DMS 273 (cell line): ENCODE results near the gene LRRC41.

ENCODE experiments used
- DNase-seq: peaks from one replicate; lab custom pipeline; 2025; ENCODE audit not compliant: unreplicated experiment; lab: John Stamatoyannopoulos, UW

LRRC41 gene

GRCh38 chr1:46288485-46289133, 14.8 kb downstream of the LRRC41 start:
- DNase-seq = no peak

GRCh38 chr1:46285730-46286477, 17.5 kb downstream of the LRRC41 start:
- peak; percentile 96 for DNase-seq

DNA sequence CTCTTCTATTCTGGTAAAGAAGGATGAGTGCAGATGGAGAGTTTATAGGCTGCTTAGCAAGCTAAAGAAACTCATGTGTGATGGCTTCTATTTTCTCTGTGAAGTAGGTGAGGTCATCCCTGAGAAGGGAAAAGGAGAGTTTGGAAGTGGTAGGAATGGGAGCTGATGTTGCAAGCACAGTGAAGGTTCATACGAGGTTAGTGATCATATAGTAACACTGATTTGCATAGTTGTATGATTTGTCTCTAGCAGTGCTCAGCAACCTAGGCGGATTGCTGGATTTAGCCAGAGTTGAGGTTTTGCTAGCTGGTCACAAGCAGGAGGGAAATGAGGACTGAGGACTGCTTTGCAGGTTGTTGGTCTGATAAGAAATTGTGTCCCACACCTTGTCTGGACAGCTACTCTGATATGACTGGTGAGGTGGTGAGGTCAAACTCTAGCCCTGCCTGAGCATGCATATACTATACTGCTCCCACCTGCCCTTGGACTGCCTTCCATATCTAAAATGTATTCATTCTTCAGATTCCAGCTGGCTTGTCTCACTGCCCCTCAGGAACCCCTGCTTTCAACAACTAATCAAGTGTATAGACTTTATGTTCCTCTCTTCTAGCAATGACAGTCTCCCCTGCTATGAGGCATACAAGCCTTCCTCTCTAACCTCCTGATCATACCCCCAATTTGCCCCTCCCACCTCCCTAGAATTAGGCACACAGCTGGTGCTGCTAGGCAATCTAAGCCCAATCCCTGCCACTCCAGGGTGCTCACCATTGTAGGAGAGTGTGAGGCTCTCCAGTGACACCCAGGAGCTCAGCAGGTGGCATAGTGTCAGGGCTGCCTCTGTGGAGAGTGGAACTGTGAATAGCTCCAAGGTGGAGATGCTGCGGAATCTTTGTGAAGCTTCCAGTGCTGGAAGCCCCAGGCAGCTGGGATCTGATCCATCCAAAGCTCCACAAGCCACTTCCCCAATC, 18.5 kb downstream of the LRRC41 start:
- peak; percentile 64 for DNase-seq

DNA sequence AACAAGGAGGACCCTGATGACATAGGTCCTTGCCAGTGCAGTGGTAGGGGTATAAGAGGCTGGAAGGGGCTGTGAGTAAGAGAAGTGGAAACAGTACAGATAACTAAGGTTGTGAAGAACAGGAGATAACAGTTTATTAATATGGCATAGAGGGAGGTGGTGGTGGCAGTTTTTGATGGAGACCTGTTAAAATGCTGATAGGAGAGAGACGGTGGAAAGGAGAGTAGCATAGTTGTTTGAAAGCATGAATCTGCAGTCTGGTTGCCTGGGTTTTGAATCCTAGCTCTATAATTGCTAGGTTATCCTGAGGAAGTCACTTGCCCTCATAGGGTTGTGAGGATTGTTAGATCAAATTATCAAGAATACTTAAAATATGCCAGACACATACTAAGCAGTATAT, 19.4 kb downstream of the LRRC41 start:
- DNase-seq = no peak

DNA sequence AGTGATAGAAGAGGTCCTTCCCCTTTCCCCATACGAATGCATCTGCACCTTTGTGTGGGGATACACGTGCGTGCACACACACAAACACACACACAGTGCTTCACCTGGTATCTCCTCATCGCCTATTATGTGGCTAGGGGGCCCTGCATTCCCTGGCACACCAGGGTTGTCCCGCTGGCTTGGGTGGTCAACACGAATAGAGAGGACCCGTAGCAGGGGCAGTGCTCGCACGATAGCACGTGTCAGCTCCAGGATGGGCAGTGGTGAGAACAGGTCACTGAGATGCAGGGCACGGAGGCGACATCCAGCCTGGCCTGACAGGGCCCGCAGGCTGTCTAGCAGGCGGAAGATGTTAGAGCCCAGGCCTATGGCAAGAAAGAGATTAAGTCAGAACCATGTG, 22.4 kb downstream of the LRRC41 start:
- DNase-seq = no peak

DNA sequence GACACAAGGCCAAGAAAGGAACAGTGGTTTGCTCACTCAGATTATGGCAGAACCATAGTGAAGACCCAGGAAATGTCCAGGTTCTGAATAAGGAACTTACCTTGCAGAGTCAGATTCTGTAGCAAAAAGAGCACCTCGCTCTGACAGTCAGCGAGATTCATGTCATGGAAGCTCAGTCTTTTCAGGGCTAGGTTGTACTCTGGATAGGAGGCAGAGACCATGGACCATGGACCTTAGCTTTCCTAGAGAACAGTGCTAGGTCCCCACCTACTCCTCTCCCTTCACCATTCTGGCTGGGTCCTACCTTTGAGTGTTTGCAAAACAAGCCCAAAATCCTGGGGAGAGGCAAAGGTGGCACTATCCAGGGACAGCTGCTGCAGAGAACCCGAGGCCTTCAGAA, 23.3 kb downstream of the LRRC41 start:
- no peak for DNase-seq

- DNase-seq = no peak
Observed at GRCh38 chr1:46278807-46279206, 24.6 kb downstream of the LRRC41 start.

GRCh38 chr1:46277658-46278373, 25.6 kb downstream of the LRRC41 start:
- DNase-seq = no peak

DNA sequence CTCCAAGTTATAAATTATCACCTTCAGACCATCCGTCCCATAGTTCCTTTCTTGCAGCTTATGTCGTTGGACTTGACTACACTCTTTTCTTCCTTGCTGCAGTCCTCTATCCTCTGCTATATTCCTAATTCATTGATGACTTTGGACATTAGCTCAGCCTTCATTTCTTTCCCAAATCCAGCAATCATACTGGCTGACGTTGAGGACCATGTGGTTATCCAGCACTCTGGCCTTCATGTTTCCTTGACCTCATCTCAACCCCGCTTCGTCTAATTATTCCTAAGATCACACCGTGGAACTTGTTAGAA, 28.4 kb downstream of the LRRC41 start:
- no peak for DNase-seq

- DNase-seq = peak; percentile 29
Observed at GRCh38 chr1:46274225-46275029, 29.0 kb downstream of the LRRC41 start.

- no peak for DNase-seq
Observed at GRCh38 chr1:46268578-46268977, 34.8 kb downstream of the LRRC41 start.

- DNase-seq = no peak
Observed at GRCh38 chr1:46263146-46263545, 40.3 kb downstream of the LRRC41 start.

- no peak for DNase-seq
Observed at GRCh38 chr1:46262508-46262907, 40.9 kb downstream of the LRRC41 start.

DNA sequence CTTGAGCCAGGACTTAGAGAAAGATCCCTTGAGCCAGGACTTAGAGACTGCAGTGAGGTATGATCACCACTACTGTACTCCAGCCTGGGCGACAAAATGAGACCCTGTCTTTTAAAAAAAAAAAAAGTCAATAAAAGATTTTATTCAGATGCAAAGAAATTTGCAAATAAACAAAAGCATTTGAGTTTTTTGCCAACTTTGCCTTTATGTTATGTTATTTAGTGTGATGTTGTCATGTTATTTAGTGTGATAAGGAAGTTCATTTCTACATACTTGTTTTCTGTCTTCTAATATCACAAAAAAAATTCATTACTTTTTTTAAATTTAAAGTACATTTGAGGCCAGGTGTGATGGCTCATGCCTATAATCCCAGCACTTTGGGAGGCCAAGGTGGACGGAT, 46.9 kb downstream of the LRRC41 start:
- DNase-seq = no peak

- no peak for DNase-seq
Observed at GRCh38 chr1:46254668-46255067, 48.7 kb downstream of the LRRC41 start.

- DNase-seq = peak; percentile 86
Observed at GRCh38 chr1:46248122-46248920, 55.1 kb downstream of the LRRC41 start.

- peak; percentile 99 for DNase-seq
Observed at GRCh38 chr1:46247436-46248121, 55.8 kb downstream of the LRRC41 start, which contains the start of gene RAD54L. Gene RAD54L (plus strand): TSS chr1:46247763. CDS start chr1:46248406, 643 bp downstream.

DNA sequence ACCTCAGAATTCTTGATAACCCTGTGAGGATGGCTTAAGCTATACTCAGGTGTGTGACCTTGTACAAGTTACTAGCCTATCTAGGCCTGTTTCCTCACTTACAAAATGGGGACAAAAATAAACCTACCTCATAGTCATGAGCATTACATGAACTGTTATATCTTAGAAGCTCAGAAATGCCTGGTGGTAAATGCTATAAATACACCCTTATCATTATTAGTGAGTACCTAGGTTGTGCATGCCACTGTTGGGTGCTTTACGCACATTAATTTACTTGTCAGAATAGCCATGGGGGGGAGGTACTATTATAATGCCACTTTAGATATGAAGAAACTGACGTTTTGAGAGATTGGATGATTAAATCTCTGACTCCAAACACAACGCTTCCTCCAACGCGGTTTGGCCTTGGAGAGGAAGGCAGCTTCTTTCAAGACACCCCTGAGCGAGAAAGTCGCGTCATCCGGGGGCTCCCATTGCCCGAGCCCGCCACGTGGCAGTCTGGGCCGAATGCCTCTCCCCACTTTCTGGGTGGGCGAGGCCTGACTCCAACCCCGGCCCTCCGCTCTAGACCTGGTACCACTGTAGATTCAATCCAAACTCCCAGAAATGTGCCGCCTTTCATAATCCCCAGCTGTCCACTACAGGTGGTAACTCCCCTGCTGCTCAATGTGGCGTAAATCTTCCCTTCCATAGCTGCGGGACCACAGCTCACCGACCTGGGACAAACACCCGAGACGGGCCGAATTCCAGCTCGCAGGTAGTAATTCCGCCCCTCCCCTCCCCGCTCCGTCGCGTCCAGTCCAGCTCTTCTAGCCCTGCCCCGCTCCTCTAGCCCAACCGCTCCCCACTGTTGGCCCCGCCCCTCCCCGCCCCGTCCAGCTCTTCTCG, 56.6 kb downstream of the LRRC41 start:
- DNase-seq = peak; percentile 88
